Endothelial cell of umbilical vein (primary cell): ENCODE results near the gene DNAJC27.

Source experiments
- EZH2 ChIP-seq: IDR thresholded peaks from 2 replicates; pipeline ENCODE4 v1.6.1; 2012; ENCODE audit warnings: borderline replicate concordance, low read depth, mild to moderate bottlenecking, moderate library complexity, low read length, inconsistent platforms; ENCODE audit not compliant: severe bottlenecking
- FOS ChIP-seq: IDR thresholded peaks from 2 replicates; pipeline ENCODE4 v1.6.1; 2011; ENCODE audit warnings: mild to moderate bottlenecking, low read length, moderate library complexity, borderline replicate concordance; ENCODE audit not compliant: insufficient read depth
- GATA2 ChIP-seq: IDR thresholded peaks from 2 replicates; pipeline ENCODE4 v1.7.0; 2011; ENCODE audit warnings: low read depth, mild to moderate bottlenecking, moderate library complexity, mixed read lengths, low read length; ENCODE audit not compliant: insufficient read length, insufficient read depth
- JUN ChIP-seq: IDR thresholded peaks from 2 replicates; pipeline ENCODE4 v1.6.1; 2011; ENCODE audit warnings: borderline replicate concordance, low read depth; ENCODE audit not compliant: insufficient read length, insufficient read depth
- MAX ChIP-seq: IDR thresholded peaks from 2 replicates; pipeline ENCODE4 v1.6.1; 2011; ENCODE audit not compliant: insufficient read depth, insufficient read length
- MYC ChIP-seq: IDR thresholded peaks from one replicate; pipeline ENCODE4 v1.6.1; 2011; ENCODE audit warnings: mild to moderate bottlenecking, low read depth, low read length
- POLR2A ChIP-seq: IDR thresholded peaks from 2 replicates; pipeline ENCODE4 v1.6.1; 2012; ENCODE audit warnings: low read depth, mild to moderate bottlenecking, control low read depth, low read length
- POLR2AphosphoS5 ChIP-seq: IDR thresholded peaks from 2 replicates; pipeline ENCODE4 v1.6.1; 2012; ENCODE audit warnings: low read depth, mild to moderate bottlenecking, control low read depth, low read length, moderate library complexity; ENCODE audit not compliant: insufficient read depth
- TF ChIP-seq, protein P1 (sequence below), 2 donors: IDR thresholded peaks; 1 replicate in 1 of 2; 2 replicates in 1 of 2; pipeline ENCODE4 v1.5.1; 2011; ENCODE audit warnings: low read length in 2 of 2, mild to moderate bottlenecking in 2 of 2, moderate library complexity in 2 of 2, control low read depth in 1 of 2, inconsistent platforms in 1 of 2, low read depth in 1 of 2; ENCODE audit not compliant: insufficient read depth in 1 of 2; ENCODE audit errors: extremely low read depth in 1 of 2

GRCh38 chr2:24924266-24924665 is 47.5 kb downstream of the DNAJC27 start:
- no peak for TF ChIP-seq MYC
- TF ChIP-seq, protein P1, sequence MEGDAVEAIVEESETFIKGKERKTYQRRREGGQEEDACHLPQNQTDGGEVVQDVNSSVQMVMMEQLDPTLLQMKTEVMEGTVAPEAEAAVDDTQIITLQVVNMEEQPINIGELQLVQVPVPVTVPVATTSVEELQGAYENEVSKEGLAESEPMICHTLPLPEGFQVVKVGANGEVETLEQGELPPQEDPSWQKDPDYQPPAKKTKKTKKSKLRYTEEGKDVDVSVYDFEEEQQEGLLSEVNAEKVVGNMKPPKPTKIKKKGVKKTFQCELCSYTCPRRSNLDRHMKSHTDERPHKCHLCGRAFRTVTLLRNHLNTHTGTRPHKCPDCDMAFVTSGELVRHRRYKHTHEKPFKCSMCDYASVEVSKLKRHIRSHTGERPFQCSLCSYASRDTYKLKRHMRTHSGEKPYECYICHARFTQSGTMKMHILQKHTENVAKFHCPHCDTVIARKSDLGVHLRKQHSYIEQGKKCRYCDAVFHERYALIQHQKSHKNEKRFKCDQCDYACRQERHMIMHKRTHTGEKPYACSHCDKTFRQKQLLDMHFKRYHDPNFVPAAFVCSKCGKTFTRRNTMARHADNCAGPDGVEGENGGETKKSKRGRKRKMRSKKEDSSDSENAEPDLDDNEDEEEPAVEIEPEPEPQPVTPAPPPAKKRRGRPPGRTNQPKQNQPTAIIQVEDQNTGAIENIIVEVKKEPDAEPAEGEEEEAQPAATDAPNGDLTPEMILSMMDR (IDR thresholded peaks at IDR 0.05; ENCODE audit: extremely low read depth in 1 of 2, insufficient read depth in 1 of 2, low read depth in 1 of 2, low read length in 2 of 2): no peak
- TF ChIP-seq POLR2A: no peak
- TF ChIP-seq POLR2AphosphoS5: no peak
- no peak for TF ChIP-seq MAX
- no peak for TF ChIP-seq EZH2
- no peak for TF ChIP-seq GATA2
- no peak for TF ChIP-seq FOS
- no peak for TF ChIP-seq JUN
